MG63 (cell line): ENCODE data around the gene YES1. TPM values are rescaled to one million over a fixed set of nuclear protein-coding genes. Genes with fewer than 3 reads are reported as not detected.

ENCODE experiments used
- DNase-seq: peaks from one replicate; pipeline ENCODE4 v3.0.0-alpha.2; 2020
- H3K27me3 ChIP-seq: fragments of 250-450 bp; sonication (Bioruptor Pico); 2 replicates; pipeline ENCODE4 v1.5.1; 2020; ENCODE audit warnings: mild to moderate bottlenecking, moderate library complexity
- H3K36me3 ChIP-seq: fragments of 250-450 bp; sonication (Bioruptor Pico); 2 replicates; pipeline ENCODE4 v1.5.1; 2020; ENCODE audit warnings: mild to moderate bottlenecking, moderate library complexity
- H3K4me3 ChIP-seq: fragments of 250-450 bp; sonication (Bioruptor Pico); 2 replicates; pipeline ENCODE4 v1.5.1; 2020; ENCODE audit warnings: mild to moderate bottlenecking, moderate library complexity
- H3K9me3 ChIP-seq: fragments of 250-450 bp; sonication (Bioruptor Pico); 2 replicates; pipeline ENCODE4 v1.5.1; 2020; ENCODE audit warnings: mild to moderate bottlenecking, moderate library complexity
- total RNA-seq: library from RNA; depleted of rRNA; stranded (reverse); fragments of >200 nt; shearing (Covaris generic); gene quantifications from 2 replicates; pipeline ENCODE4 v1.2.3, GENCODE V29; 2014; ENCODE audit warnings: low replicate concordance

YES1 gene
- total RNA-seq, 1 experiment from 2014 or later: 68.5 TPM

DNA sequence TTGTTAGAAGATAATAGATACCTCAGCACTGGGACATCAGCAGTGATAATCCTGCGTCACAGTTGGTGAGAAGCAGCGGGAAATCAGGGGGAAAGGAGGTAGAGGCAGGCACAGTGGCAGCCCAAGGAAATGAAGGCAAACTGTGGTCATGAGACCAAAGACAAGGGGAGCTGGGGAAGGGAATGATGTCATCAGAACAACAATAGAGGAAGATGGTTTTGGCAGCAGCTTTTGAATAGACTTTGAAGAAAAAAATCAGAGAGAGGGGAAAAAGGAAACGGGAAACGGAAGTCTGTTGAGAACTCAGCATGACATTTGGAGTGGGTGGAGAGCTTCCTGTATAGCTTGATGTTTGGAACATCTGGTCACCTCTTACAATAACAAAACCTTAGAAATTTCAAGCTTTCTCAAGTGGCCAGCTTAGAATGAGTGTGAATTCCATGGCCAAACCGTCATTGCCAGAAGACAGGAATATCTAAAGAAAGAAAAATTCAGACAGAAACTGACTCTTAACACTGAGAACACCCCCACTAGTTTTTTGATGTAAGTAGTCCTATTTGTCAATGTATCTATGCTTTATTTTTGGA lies 18.4 kb upstream of the YES1 start:
- Histone ChIP-seq H3K4me3 (no peak overlapping the region), H3K9me3 (no peaks in the 10 kb centered on the region), H3K36me3 (no peaks in the 10 kb centered on the region), H3K27me3 (no peaks in the 10 kb centered on the region)
- peak; percentile 19 for DNase-seq

DNA sequence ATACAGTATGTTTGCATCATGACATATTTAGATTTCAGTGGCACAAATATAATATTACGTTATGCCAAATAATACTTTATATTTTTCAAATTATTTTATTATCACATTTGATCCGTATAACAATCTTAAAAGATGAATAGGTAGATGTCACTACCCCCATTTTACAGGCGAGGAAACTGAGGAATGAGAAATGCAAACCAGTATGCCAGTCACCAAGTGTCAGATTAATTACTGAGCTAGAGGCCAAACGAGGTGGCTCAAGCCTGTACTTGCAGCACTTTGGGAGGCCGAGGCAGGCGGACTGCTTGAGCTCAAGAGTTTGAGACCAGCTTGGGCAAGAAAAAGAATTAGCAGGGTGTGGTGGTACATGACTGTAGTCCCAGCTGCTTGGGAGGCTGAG lies 17.4 kb upstream of the YES1 start:
- no peak for DNase-seq
- H3K27me3 ChIP-seq: no peaks in the 10 kb centered on the region
- H3K36me3 ChIP-seq: no peaks in the 10 kb centered on the region
- no peaks in the 10 kb centered on the region for H3K9me3 ChIP-seq
- no peak overlapping the region for H3K4me3 ChIP-seq

DNA sequence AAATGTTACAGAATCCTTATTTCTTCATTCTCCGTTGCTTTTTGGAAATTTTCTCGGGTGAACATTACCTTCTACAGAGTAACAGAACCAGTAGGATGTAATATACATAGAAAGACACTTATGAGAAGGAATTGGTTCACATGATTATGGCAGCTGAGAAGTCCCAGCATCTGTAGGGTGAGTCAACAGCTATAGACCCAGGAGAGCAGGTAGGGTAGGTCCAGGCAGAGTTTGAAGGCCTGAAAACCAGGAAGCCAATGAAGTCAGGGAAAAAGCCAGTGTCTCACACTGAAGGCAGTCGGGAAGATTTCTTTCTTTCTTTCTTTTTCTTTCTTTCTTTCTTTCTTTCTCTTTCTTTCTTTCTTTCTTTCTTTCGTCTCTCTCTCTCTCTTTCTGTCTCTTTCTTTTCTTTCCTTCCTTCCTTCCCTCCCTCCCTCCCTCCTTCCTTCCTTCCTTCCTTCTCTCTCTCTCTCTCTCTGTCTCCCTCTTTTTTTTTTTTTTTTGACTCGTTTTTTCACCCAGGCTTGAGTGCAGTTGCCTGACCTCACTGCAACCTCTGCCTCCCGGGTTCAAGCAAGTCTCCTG lies 15.1 kb upstream of the YES1 start:
- no peak for DNase-seq
- H3K4me3 ChIP-seq: no peak overlapping the region
- H3K9me3 ChIP-seq: no peaks in the 10 kb centered on the region
- H3K27me3 ChIP-seq: no peaks in the 10 kb centered on the region
- no peaks in the 10 kb centered on the region for H3K36me3 ChIP-seq

DNA sequence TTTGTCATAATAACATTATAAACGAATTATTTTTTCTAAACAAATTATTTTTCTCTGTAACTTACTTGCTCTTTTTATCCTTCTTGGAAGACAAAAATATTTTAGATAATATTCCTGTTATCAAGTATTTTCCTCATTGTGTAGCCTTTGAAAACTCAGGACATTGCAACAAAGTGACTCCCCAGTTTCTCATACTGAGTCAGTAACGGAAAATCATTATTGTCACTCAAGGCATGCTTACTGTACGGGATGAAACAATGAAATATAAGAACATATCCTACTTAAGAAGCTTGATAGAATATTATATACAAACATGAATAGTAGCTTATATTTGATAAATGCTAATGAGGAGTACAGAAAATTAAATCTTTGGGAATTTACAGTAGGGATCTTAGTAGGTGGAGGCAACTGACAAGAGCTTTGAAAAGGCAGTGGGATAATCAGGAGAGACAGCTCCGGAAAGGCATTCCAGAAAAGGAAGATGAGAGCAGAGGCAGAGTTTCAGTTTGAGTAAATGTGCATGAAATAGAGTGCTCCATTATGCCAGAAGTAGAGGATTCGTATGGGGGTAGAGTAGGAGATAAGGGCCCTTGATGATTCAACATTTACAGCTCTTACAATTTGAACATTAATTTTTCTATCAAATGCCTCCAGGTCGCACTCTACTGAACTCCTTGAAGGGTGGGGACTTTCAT lies 14.0 kb upstream of the YES1 start:
- no peak overlapping the region for H3K4me3 ChIP-seq
- DNase-seq: no peak
- H3K27me3 ChIP-seq: no peaks in the 10 kb centered on the region
- H3K36me3 ChIP-seq: no peaks in the 10 kb centered on the region
- H3K9me3 ChIP-seq: no peaks in the 10 kb centered on the region

DNA sequence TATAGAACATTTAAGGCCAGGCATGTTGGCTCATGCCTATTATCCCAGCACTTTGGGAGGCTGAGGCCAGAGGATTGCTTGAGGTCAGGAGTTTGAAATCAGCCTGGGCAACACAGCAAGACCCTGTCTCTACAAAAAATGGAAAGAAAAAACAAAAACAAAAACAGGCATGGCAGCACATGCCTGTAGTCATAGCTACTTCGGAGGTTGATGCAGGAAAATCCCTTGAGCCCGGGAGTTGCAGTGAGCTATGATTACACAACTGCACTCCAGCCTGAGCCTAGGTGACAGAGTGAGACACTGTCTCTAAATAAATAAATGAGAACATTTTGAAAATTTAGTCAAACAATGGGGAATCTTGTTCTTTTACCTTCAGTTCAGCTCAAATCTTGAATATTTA lies 12.1 kb upstream of the YES1 start:
- DNase-seq: no peak
- Histone ChIP-seq H3K27me3 (no peaks in the 10 kb centered on the region), H3K9me3 (no peaks in the 10 kb centered on the region), H3K36me3 (no peaks in the 10 kb centered on the region), H3K4me3 (no peak overlapping the region)

DNA sequence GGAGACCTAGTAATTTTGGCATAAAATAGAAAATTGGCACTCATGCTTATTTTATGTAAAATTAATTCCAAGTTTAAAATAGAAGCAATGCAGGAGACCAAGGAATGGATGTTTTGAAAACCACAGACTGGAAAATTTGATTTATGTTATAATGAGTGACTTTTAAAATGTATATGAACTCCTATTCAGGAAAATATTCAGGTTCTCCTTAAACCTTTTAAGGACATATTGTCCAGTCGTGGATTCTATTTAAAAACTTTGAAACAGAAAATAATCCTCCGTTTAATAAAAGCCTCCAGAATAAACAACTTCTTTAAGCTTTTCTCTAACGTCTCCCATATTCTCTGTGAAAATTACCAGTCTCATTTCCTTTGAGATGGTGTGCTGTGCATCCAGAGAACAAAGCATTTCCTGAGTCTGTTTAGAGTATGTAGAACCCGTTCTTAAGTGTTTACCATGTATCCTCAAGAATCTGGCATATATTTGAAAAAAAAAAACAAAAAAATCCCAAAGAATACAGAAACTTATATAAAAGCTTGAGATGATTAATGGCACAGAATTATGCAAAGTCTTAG lies 8.6 kb upstream of the YES1 start:
- H3K36me3 ChIP-seq: no peaks in the 10 kb centered on the region
- no peak for DNase-seq
- H3K4me3 ChIP-seq: no peak overlapping the region
- no peaks in the 10 kb centered on the region for H3K9me3 ChIP-seq
- no peaks in the 10 kb centered on the region for H3K27me3 ChIP-seq

DNA sequence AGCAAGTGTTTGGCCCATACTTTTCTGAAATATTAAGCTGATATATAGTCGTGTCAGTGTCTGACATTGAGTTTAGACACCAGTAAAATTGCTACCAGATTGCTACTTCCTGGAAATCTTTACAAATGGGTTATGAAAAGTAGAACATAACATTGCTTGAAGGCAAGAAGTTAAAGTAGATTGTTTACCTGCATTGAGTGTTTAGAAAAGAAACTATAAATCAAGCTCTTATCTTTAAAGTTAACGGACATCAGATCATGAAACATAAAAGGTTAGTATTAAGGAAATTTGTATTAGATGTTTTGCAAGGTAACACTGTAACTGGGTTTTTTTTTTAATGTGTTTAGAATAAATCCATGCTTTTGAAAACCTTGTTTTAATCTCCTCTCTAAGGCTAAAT lies 4.8 kb upstream of the YES1 start:
- no peak overlapping the region for H3K4me3 ChIP-seq
- no peaks in the 10 kb centered on the region for H3K36me3 ChIP-seq
- no peaks in the 10 kb centered on the region for H3K27me3 ChIP-seq
- no peak for DNase-seq
- H3K9me3 ChIP-seq: no peaks in the 10 kb centered on the region

DNA sequence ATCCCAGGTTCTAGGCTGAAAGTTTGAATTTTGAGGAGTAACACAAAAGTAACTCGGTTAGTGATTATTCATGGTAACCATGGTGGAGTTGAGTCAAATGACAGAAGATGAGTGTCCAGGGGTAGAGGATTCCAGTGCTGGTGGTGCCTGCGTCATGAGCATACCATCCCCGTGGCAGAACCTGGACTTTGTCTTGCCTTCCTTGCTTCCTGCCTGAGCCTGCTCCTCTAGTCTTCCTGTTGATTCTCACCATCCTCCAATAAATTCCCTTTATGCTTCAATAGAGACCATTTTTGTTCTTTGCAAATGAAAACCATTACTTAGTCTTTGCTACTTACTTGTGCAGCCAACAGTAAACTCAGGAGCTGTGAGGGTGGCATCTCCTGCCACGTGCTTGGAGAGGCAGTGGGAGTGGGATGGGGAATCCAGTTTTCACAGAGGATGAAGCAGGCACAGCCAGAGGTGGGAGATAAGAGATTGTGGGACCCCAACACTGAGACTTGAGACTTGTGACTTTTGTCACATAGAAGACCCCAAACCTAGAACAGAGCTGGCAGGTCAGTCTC lies 4.1 kb upstream of the YES1 start:
- H3K27me3 ChIP-seq: no peaks in the 10 kb centered on the region
- H3K36me3 ChIP-seq: no peaks in the 10 kb centered on the region
- no peak overlapping the region for H3K4me3 ChIP-seq
- H3K9me3 ChIP-seq: no peaks in the 10 kb centered on the region
- DNase-seq: no peak

DNA sequence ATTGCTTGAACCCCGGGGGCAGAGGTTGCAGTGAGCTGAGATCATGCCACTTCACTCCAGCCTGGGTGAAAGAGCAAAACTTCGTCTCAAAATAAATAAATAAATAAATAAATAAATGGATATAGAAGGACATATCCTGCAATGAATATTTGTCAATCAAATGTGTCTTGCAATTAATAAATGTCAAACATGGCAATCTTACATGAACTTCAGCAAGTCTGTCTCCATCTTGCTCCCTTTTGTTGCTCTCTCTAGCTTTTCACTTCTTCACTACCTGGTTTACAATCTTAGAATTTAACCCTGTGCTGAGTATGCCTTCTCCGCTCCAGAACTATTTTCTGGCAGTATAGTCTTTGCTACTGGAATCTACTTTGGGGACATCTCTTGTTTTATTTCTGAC lies 3.3 kb upstream of the YES1 start:
- no peaks in the 10 kb centered on the region for H3K36me3 ChIP-seq

DNA sequence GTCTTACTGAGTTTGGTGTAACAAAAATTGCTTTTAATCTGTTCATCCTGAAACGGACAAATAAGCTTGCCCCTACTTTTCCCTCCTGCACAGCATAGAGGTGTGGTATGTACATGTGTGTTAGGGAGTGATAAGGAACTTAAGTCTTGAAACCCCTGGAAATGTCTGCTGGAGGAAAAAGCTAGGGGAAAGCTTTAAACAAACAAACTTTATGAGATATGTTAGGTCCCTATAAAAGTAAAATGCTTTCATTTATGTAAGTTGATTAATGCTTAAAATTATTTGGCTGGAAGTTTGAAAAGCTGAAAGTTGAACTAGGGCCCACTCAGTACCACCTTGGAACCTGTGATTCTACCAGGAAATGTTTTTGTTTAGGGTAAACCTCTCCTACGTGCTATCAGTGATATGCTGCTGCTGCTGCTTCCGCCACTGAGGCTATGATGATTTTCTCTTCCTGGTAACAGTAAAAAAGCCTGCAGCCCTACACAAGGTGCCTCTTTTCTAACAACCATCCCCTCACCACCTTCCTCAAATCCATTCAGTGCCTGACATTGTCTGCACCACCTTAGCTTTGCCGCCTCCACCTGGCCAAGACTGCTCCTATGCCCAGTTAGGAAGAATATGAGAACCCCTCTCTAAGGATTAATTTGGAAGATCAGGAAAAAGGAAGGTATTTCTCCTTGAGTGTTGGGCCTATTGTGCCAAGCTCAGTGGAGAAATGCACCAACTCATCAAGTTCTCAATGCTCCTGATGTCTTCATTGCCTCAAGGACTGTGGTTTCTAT lies 2.5 kb upstream of the YES1 start:
- Histone ChIP-seq H3K4me3 (no peak overlapping the region), H3K36me3 (no peaks in the 10 kb centered on the region), H3K9me3 (no peaks in the 10 kb centered on the region), H3K27me3 (no peaks in the 10 kb centered on the region)
- no peak for DNase-seq

More for the DNA sequence above, 3.3 kb upstream of the YES1 start:
- H3K9me3 ChIP-seq: no peaks in the 10 kb centered on the region
- no peak for DNase-seq
- no peaks in the 10 kb centered on the region for H3K27me3 ChIP-seq
- no peak overlapping the region for H3K4me3 ChIP-seq

DNA sequence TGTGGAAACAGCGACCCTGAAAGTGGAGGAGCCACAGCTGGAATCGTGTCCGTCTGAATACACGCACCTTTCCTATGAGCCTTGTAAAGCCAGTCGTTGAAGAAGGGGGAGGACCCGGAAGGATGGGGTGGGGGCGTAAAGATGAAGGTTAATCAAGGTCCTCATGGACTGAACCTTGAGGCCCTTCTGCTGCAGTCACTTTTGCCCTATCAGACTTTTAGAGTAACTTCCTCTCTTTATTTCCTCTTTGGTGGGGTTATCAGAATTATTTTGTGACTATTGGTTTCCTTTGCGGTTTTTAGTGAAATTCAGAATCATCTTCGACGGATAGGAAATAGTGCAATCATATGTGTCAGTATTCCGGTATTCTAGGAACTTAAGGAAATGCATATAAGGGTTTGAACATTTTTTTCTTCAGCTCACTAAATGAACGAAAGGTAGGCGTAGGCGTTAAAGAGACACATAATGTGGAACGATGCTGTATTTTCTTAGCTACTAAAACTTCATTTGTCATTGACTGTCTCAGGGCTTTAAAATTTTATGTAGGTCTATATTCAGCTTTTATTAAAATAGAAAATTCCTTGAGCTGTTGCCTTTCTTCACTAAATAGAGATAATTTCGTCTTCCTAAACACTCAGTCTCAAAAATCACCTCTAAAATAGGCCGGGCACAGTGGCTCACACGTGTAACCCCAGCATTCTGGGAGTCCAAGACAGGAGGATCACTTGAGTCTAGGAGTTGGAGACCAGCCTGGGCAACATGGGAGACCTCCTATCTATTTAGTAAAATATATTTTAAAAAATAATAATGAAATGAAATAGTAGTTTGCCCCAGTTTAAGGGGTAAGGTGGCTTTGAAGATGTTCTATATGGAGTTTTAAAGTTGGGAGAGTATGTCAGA lies 1.4 kb upstream of the YES1 start:
- Histone ChIP-seq H3K36me3 (no peaks in the 10 kb centered on the region), H3K9me3 (no peaks in the 10 kb centered on the region), H3K4me3 (peak overlapping the region; percentile 83), H3K27me3 (no peaks in the 10 kb centered on the region)
- DNase-seq: no peak

DNA sequence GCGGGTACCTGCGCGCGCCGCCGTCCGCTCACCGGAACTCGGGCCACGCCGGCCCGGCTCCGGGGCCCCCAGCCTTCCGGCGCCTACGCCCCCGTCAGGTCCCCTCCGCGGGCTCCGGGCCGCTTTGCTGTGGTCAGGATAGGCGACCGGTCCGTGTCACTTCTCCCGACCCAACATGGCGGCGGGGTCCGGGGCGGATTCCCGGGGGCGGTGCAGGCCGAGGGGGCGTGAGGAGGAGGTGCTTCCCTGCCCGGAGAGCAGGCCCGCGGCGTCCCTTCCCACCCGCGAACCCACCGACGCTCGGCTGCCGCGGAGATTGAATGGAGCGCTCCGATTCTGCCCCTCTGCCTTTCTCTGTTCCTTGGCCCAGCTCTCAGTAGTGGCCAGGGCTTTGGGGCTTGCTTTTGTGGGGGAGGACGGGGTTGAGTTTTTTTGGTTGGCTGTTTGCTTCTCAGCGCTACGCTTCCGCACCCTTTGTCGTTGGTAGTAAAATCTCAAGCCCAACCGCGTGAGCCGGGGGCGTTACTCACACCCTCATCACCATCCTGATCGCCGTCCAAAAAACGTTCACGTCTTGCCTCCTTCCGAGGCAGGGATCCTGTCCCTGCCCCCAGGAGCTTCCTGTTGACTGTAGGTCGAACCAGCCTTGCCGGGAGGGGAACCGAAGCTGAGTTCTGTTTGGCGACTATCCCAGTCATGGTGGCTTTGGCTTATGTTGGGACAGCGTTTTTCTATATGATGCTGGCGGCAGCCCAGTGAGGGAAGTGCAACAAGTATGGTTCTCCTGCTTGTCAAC lies 532 bp upstream of the YES1 start:
- Histone ChIP-seq H3K9me3 (no peaks in the 10 kb centered on the region), H3K4me3 (peak overlapping the region; percentile 83), H3K36me3 (no peaks in the 10 kb centered on the region), H3K27me3 (no peaks in the 10 kb centered on the region)
- DNase-seq: peak; percentile 86

DNA sequence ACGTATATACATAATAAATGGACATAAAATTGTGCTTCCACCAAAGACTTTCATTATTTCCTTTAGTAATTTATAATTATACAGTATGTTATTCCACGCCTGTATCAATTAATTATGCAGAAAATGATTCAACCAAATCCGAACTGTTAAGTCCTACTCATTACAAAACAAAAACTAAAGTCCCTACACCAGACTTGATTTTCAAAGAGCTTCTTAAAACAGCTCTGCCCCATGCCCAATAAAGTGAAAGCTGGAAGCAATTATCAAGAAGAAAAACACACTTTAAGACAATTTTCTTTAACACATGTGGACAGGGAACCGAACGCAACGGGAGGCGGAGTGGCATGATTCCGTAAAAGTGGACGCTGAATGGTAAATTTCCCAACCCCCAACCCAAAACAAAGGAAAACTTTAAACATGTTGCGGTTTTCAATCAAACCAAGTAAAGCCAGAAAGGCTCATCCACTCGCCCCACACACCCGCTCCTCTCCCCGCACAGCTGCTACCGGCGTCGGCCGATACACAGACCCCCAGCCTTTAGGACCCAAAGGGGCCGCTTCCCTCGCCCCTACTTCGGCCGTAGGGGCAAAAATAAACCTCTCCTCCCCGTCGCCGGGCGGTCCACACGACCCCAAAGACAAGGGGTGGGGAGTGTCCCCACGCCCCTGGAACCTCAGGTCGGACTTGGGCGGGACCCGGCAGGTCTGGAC lies 705 bp downstream of the YES1 start:
- Histone ChIP-seq H3K27me3 (no peaks in the 10 kb centered on the region), H3K9me3 (no peaks in the 10 kb centered on the region), H3K36me3 (no peaks in the 10 kb centered on the region), H3K4me3 (peak overlapping the region; percentile 83)
- no peak for DNase-seq

DNA sequence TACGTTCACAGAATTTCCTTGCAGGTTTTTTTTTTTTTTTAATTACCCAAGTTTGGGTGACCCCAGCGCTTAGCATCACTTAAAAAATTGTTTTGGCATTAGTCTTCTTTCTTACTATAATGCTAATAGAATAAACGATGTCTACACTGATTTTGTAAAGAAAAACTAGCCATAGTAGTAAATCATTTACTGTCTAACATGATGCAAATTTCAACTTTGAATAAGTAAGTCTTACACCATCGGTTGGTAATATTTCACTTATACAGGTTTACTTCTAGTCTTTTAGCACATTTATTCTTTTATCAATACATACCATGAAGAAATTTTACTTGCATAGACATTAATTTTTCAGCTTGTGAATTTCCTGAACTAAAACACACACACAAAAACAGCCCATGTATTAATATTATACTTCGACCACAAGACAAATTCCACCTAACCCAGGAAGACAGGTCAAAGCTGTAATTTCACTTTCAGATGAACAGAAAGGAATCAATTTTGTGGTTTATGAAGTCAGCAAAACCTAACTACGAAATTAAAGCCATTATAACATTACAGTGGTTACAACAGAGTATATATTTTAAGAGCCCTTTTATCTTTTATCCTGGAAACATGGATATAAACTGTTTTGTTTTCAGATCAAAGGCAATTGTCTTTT lies 1.9 kb downstream of the YES1 start:
- Histone ChIP-seq H3K27me3 (no peaks in the 10 kb centered on the region), H3K9me3 (no peaks in the 10 kb centered on the region), H3K4me3 (peak overlapping the region; percentile 83), H3K36me3 (no peaks in the 10 kb centered on the region)
- DNase-seq: no peak
